ENCODE results near the gene TNRC18. TPM values are rescaled to one million over a fixed set of nuclear protein-coding genes. Genes with fewer than 3 reads are reported as not detected.
"Not testable (repeated sequence)": the region's sequence is repeated elsewhere in the genome, so short reads cannot be mapped to it uniquely, and the experiment has no call there.

Gene TNRC18
- total and polyA plus RNA-seq, 4 donors, result 2.3 to 37.1 (median 20.4) TPM

- DNase-seq (ENCODE audit: low spot score), result no peak
- TF ChIP-seq HNF4A (conservative IDR thresholded peaks at IDR 0.05) (no peak), REST (IDR thresholded peaks at IDR 0.05) (no peak), NR2F2 (IDR thresholded peaks at IDR 0.05) (no peak), TAF1 (conservative IDR thresholded peaks at IDR 0.05) (no peak), FOXA2 (IDR thresholded peaks at IDR 0.05) (no peak)
- Histone ChIP-seq H3K27ac (ENCODE audit: low read depth in 1 of 2, low read length in 2 of 2) (no peak overlapping the region), H3K4me3 (ENCODE audit: low read depth in 1 of 3, low read length in 3 of 3) (no peak overlapping the region), H3K36me3 (ENCODE audit: control insufficient read depth in 4 of 4, insufficient read depth in 3 of 4, low read depth in 1 of 4, low read length in 3 of 4) (peaks cover 10 to 51% (median 41%) of the 10 kb centered on the region in 4 donors), H3K4me1 (ENCODE audit: control insufficient read depth in 4 of 4, insufficient read depth in 4 of 4, low read length in 3 of 4) (no peaks in the 10 kb centered on the region), H3K9me3 (ENCODE audit: control insufficient read depth in 4 of 4, low read length in 3 of 4) (no peaks in the 10 kb centered on the region), H3K9ac (ENCODE audit: low read depth in 1 of 2, low read length in 2 of 2) (no peak overlapping the region), H3K27me3 (ENCODE audit: control insufficient read depth in 4 of 4, insufficient read depth in 4 of 4, low read length in 3 of 4) (no peaks in the 10 kb centered on the region)
- 96% methylated on average over 29 of the region's 29 CpGs for WGBS
Observed at GRCh38 chr7:5360971-5361370, 62.7 kb downstream of the TNRC18 start.

DNA sequence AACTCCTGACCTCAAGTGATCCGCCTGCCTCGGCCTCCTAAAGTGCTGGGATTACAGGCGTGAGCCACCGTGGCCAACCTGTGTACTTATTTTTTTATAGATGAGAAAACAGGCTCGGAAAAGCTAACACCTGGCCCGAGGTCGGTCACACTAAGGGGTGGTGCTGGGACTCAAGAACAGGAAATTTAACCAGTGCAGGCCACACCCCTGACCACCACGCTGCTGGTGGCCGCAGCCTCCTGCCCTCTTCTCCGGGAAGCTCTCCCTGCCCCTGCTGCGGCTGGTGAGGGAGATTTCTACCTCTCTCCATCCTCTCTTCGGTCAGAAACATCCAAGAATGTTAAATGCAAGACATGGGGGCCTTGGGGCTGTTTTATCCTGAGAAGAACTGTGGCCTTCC, 63.2 kb downstream of the TNRC18 start:
- Histone ChIP-seq H3K36me3 (ENCODE audit: control insufficient read depth in 4 of 4, insufficient read depth in 3 of 4, low read depth in 1 of 4, low read length in 3 of 4) (peaks cover 13 to 51% (median 41%) of the 10 kb centered on the region in 4 donors), H3K27me3 (ENCODE audit: control insufficient read depth in 4 of 4, insufficient read depth in 4 of 4, low read length in 3 of 4) (no peaks in the 10 kb centered on the region), H3K9ac (ENCODE audit: low read depth in 1 of 2, low read length in 2 of 2) (no peak overlapping the region), H3K9me3 (ENCODE audit: control insufficient read depth in 4 of 4, low read length in 3 of 4) (no peaks in the 10 kb centered on the region), H3K4me3 (ENCODE audit: low read depth in 1 of 3, low read length in 3 of 3) (no peak overlapping the region), H3K4me1 (ENCODE audit: control insufficient read depth in 4 of 4, insufficient read depth in 4 of 4, low read length in 3 of 4) (peaks cover 1 to 4% (median 2%) of the 10 kb centered on the region in 4 donors), H3K27ac (ENCODE audit: low read depth in 1 of 2, low read length in 2 of 2) (no peak overlapping the region)
- no peak for TF ChIP-seq SP1 (IDR thresholded peaks at IDR 0.05)
- no peak for TF ChIP-seq EGR1 (IDR thresholded peaks at IDR 0.05; ENCODE audit: low read depth in 2 of 2)
- TF ChIP-seq MAX (IDR thresholded peaks at IDR 0.05), result no peak
- TF ChIP-seq TAF1 (conservative IDR thresholded peaks at IDR 0.05), result no peak
- TF ChIP-seq JUND (IDR thresholded peaks at IDR 0.05), result no peak
- TF ChIP-seq HNF4A (conservative IDR thresholded peaks at IDR 0.05), result no peak
- no peak for TF ChIP-seq FOXA2 (IDR thresholded peaks at IDR 0.05)
- TF ChIP-seq, protein P1, sequence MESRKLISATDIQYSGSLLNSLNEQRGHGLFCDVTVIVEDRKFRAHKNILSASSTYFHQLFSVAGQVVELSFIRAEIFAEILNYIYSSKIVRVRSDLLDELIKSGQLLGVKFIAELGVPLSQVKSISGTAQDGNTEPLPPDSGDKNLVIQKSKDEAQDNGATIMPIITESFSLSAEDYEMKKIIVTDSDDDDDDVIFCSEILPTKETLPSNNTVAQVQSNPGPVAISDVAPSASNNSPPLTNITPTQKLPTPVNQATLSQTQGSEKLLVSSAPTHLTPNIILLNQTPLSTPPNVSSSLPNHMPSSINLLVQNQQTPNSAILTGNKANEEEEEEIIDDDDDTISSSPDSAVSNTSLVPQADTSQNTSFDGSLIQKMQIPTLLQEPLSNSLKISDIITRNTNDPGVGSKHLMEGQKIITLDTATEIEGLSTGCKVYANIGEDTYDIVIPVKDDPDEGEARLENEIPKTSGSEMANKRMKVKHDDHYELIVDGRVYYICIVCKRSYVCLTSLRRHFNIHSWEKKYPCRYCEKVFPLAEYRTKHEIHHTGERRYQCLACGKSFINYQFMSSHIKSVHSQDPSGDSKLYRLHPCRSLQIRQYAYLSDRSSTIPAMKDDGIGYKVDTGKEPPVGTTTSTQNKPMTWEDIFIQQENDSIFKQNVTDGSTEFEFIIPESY (IDR thresholded peaks at IDR 0.05), result no peak
- no peak for TF ChIP-seq FOXA1 (IDR thresholded peaks at IDR 0.05)
- TF ChIP-seq GABPA (IDR thresholded peaks at IDR 0.05 in 1 of 2, conservative IDR thresholded peaks at IDR 0.05 in 1 of 2), result no peak
- TF ChIP-seq RXRA (IDR thresholded peaks at IDR 0.05), result no peak
- TF ChIP-seq, protein P2, sequence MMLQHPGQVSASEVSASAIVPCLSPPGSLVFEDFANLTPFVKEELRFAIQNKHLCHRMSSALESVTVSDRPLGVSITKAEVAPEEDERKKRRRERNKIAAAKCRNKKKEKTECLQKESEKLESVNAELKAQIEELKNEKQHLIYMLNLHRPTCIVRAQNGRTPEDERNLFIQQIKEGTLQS (IDR thresholded peaks at IDR 0.05), result no peak
- TF ChIP-seq HNF4G (IDR thresholded peaks at IDR 0.05), result no peak
- TF ChIP-seq CTCF (IDR thresholded peaks at IDR 0.05; ENCODE audit: low read depth, low read length, missing input control), result no peak
- TF ChIP-seq RAD21 (IDR thresholded peaks at IDR 0.05), result no peak
- no peak for TF ChIP-seq NR2F2 (IDR thresholded peaks at IDR 0.05)
- WGBS, result 90% methylated on average over 12 of the region's 12 CpGs
- DNase-seq (ENCODE audit: low spot score), result no peak

GRCh38 chr7:5360021-5360420, 63.6 kb downstream of the TNRC18 start:
- 84% methylated on average over 6 of the region's 6 CpGs for WGBS

More at GRCh38 chr7:5360021-5360420, 63.6 kb downstream of the TNRC18 start:
- H3K9ac ChIP-seq (ENCODE audit: low read depth in 1 of 2, low read length in 2 of 2); H3K9me3 ChIP-seq (ENCODE audit: control insufficient read depth in 4 of 4, low read length in 3 of 4); H3K4me3 ChIP-seq (ENCODE audit: low read depth in 1 of 3, low read length in 3 of 3); H3K27ac ChIP-seq (ENCODE audit: low read depth in 1 of 2, low read length in 2 of 2); H3K4me1 ChIP-seq (ENCODE audit: control insufficient read depth in 4 of 4, insufficient read depth in 4 of 4, low read length in 3 of 4); H3K27me3 ChIP-seq (ENCODE audit: control insufficient read depth in 4 of 4, insufficient read depth in 4 of 4, low read length in 3 of 4); DNase-seq (ENCODE audit: low spot score): not testable (repeated sequence)
- H3K36me3 ChIP-seq (ENCODE audit: control insufficient read depth in 4 of 4, insufficient read depth in 3 of 4, low read depth in 1 of 4, low read length in 3 of 4), result peaks cover 14 to 51% (median 41%) of the 10 kb centered on the region in 4 donors

All from liver (tissue), 9 donors.